OCI-M2 (cell line): Measurements from ENCODE around the gene HSPA12B.

Experiments used
- DNase-seq: peaks from one replicate; lab custom pipeline; 2025; ENCODE audit not compliant: unreplicated experiment; lab: John Stamatoyannopoulos, UW

HSPA12B gene

GRCh38 chr20:3732327-3733118 is at the start of gene HSPA12B:
HSPA12B (plus strand) TSS chr20:3732685; CDS start chr20:3738675, 5,990 bp downstream.
- DNase-seq: no peak

GRCh38 chr20:3685341-3685740 is 47.1 kb upstream of the HSPA12B start:
- DNase-seq: no peak

- DNase-seq: no peak
These were observed 46.1 kb upstream of the HSPA12B start for GRCh38 chr20:3686421-3686820.

GRCh38 chr20:3686867-3687321 is 45.6 kb upstream of the HSPA12B start:
- no peak for DNase-seq

- no peak for DNase-seq
These were observed 44.8 kb upstream of the HSPA12B start for GRCh38 chr20:3687655-3688054.

GRCh38 chr20:3689978-3690377 is 42.5 kb upstream of the HSPA12B start:
- DNase-seq: no peak

GRCh38 chr20:3690413-3690812 is 42.1 kb upstream of the HSPA12B start:
- no peak for DNase-seq

GRCh38 chr20:3691306-3691705 is 41.2 kb upstream of the HSPA12B start:
- no peak for DNase-seq

- DNase-seq: no peak
These were observed 40.6 kb upstream of the HSPA12B start for GRCh38 chr20:3691897-3692296.

- no peak for DNase-seq
These were observed 39.7 kb upstream of the HSPA12B start for GRCh38 chr20:3692706-3693294.

GRCh38 chr20:3693376-3693775 is 39.1 kb upstream of the HSPA12B start:
- no peak for DNase-seq

GRCh38 chr20:3694864-3695263 is 37.6 kb upstream of the HSPA12B start:
- no peak for DNase-seq

GRCh38 chr20:3696200-3696599 is 36.3 kb upstream of the HSPA12B start:
- no peak for DNase-seq

GRCh38 chr20:3696745-3697587 is 35.5 kb upstream of the HSPA12B start:
- no peak for DNase-seq

GRCh38 chr20:3697588-3698305 is 34.7 kb upstream of the HSPA12B start:
- DNase-seq: no peak

GRCh38 chr20:3698591-3699001 is 33.9 kb upstream of the HSPA12B start:
- no peak for DNase-seq

- no peak for DNase-seq
These were observed 33.4 kb upstream of the HSPA12B start for GRCh38 chr20:3699037-3699436.

GRCh38 chr20:3701061-3701998 is 31.2 kb upstream of the HSPA12B start:
- no peak for DNase-seq

GRCh38 chr20:3702611-3703391 is 29.7 kb upstream of the HSPA12B start:
- no peak for DNase-seq
